HepG2 (cell line): ENCODE measurements around the gene RBM8A.

Experiments used
- KLF6 ChIP-seq: IDR thresholded peaks from 2 replicates; pipeline ENCODE4 v1.8.0; 2016; ENCODE audit warnings: missing biosample characterization, missing genetic modification reagents
- PBX2 ChIP-seq: IDR thresholded peaks from 2 replicates; pipeline ENCODE4 v1.6.1; 2016; ENCODE audit warnings: control low read depth
- POLR2A ChIP-seq, 2 experiments: IDR thresholded peaks; 2 replicates each; pipeline ENCODE4 v1.6.1; 2011; ENCODE audit warnings: low read depth in 2 of 2, low read length in 2 of 2, mild to moderate bottlenecking in 1 of 2, moderate library complexity in 1 of 2; ENCODE audit not compliant: insufficient read depth in 1 of 2
- SMAD1 ChIP-seq: sonication (generic); formaldehyde crosslinking; IDR thresholded peaks from 2 replicates; pipeline ENCODE4 v1.4.0; 2020; ENCODE audit warnings: missing genetic modification reagents, low read depth, mild to moderate bottlenecking, borderline replicate concordance
- TFDP2 ChIP-seq: sonication (generic); formaldehyde crosslinking; IDR thresholded peaks from 2 replicates; pipeline ENCODE4 v1.4.0; 2020; ENCODE audit warnings: missing genetic modification reagents
- ZNF354B ChIP-seq: sonication (generic); formaldehyde crosslinking; IDR thresholded peaks from 2 replicates; pipeline ENCODE4 v1.8.0; 2022; ENCODE audit warnings: mild to moderate bottlenecking, missing genetic modification reagents
- TF ChIP-seq, protein P1 (sequence below): IDR thresholded peaks from 2 replicates; pipeline ENCODE4 v1.6.1; 2012; ENCODE audit warnings: inconsistent platforms
- TF ChIP-seq, protein P2 (sequence below): sonication (generic); formaldehyde crosslinking; IDR thresholded peaks from 2 replicates; pipeline ENCODE4 v1.5.0; 2020; ENCODE audit warnings: mild to moderate bottlenecking, missing genetic modification reagents, moderate library complexity
- TF ChIP-seq, protein P3 (sequence below): sonication (generic); formaldehyde crosslinking; IDR thresholded peaks from 2 replicates; pipeline ENCODE4 v1.8.1; 2022; ENCODE audit warnings: low read depth, mild to moderate bottlenecking, missing genetic modification reagents

DNA sequence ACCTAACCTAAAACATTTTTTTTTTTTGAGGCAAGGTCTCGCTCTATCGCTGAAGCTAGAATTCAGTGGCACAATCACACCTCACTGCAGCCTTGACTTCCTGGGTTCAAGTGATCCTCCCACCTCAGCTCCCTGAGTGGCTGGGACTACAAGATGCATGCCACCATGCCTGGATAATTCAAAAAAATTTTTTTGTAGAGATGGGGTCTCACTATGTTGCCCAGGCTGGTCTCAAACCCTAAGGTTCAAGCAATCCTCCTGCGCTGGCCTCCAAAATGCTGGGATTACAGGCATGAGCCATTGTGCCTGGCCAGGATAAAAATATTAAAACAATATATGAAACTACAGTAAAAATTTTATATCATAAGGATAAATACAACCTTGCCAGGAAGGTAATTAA is 25.6 kb upstream of the RBM8A start:
- TF ChIP-seq KLF6 (CRISPR knock-in tag), result no peak
- no peak for TF ChIP-seq SMAD1 (CRISPR knock-in tag)
- TF ChIP-seq TFDP2 (CRISPR knock-in tag), result no peak
- no peak for TF ChIP-seq ZNF354B
- no peak for TF ChIP-seq POLR2A (IDR thresholded peaks at IDR 0.05; ENCODE audit: insufficient read depth in 1 of 2, low read depth in 2 of 2, low read length in 2 of 2)
- no peak for TF ChIP-seq PBX2 (CRISPR knock-in tag)
- TF ChIP-seq, protein P1, sequence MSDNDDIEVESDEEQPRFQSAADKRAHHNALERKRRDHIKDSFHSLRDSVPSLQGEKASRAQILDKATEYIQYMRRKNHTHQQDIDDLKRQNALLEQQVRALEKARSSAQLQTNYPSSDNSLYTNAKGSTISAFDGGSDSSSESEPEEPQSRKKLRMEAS, result no peak
- TF ChIP-seq, protein P2, sequence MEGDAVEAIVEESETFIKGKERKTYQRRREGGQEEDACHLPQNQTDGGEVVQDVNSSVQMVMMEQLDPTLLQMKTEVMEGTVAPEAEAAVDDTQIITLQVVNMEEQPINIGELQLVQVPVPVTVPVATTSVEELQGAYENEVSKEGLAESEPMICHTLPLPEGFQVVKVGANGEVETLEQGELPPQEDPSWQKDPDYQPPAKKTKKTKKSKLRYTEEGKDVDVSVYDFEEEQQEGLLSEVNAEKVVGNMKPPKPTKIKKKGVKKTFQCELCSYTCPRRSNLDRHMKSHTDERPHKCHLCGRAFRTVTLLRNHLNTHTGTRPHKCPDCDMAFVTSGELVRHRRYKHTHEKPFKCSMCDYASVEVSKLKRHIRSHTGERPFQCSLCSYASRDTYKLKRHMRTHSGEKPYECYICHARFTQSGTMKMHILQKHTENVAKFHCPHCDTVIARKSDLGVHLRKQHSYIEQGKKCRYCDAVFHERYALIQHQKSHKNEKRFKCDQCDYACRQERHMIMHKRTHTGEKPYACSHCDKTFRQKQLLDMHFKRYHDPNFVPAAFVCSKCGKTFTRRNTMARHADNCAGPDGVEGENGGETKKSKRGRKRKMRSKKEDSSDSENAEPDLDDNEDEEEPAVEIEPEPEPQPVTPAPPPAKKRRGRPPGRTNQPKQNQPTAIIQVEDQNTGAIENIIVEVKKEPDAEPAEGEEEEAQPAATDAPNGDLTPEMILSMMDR (CRISPR knock-in tag), result no peak
- TF ChIP-seq, protein P3, sequence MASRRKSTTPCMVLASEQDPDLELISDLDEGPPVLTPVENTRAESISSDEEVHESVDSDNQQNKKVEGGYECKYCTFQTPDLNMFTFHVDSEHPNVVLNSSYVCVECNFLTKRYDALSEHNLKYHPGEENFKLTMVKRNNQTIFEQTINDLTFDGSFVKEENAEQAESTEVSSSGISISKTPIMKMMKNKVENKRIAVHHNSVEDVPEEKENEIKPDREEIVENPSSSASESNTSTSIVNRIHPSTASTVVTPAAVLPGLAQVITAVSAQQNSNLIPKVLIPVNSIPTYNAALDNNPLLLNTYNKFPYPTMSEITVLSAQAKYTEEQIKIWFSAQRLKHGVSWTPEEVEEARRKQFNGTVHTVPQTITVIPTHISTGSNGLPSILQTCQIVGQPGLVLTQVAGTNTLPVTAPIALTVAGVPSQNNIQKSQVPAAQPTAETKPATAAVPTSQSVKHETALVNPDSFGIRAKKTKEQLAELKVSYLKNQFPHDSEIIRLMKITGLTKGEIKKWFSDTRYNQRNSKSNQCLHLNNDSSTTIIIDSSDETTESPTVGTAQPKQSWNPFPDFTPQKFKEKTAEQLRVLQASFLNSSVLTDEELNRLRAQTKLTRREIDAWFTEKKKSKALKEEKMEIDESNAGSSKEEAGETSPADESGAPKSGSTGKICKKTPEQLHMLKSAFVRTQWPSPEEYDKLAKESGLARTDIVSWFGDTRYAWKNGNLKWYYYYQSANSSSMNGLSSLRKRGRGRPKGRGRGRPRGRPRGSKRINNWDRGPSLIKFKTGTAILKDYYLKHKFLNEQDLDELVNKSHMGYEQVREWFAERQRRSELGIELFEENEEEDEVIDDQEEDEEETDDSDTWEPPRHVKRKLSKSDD (CRISPR knock-in tag), result no peak
